Testis (tissue), 2 donors: ENCODE results near the gene DNLZ.

Source experiments
- POLR2A ChIP-seq: fragments of 450-650 bp; IDR thresholded peaks from one replicate; pipeline ENCODE4 v1.6.1; 2017; ENCODE audit warnings: antibody characterized with exemption, mild to moderate bottlenecking, moderate library complexity
- TF ChIP-seq, protein P1 (sequence below), 3 experiments: fragments of 450-650 bp in 2 of 3; fragments of 200-600 bp in 1 of 3; sonication (generic) in 1 of 3; IDR thresholded peaks; one replicate each; pipeline ENCODE4 v1.5.1; 2016 to 2019; ENCODE audit warnings: antibody characterized with exemption in 3 of 3, mild to moderate bottlenecking in 2 of 3, moderate library complexity in 1 of 3

DNA sequence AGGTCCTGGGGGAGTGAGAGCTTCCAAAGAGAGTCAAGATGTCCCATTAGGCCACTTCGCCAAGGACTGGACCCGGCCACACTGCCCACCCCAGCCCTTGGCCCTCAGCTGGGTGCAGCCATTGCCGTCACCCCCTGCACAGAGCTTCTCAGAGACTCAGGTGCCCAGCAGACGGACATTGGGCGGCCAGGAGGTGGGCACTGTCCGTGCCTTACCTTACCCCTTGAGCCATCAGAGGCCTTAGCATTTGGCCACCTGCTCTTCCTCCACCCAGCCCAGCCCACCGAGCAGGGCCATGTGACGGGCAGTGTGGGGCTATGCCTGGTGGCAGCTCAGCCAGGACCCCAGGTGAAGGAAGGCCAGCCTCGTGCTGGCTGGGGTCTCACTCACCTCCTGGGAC lies 3.3 kb upstream of the DNLZ start:
- TF ChIP-seq, protein P1, sequence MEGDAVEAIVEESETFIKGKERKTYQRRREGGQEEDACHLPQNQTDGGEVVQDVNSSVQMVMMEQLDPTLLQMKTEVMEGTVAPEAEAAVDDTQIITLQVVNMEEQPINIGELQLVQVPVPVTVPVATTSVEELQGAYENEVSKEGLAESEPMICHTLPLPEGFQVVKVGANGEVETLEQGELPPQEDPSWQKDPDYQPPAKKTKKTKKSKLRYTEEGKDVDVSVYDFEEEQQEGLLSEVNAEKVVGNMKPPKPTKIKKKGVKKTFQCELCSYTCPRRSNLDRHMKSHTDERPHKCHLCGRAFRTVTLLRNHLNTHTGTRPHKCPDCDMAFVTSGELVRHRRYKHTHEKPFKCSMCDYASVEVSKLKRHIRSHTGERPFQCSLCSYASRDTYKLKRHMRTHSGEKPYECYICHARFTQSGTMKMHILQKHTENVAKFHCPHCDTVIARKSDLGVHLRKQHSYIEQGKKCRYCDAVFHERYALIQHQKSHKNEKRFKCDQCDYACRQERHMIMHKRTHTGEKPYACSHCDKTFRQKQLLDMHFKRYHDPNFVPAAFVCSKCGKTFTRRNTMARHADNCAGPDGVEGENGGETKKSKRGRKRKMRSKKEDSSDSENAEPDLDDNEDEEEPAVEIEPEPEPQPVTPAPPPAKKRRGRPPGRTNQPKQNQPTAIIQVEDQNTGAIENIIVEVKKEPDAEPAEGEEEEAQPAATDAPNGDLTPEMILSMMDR (IDR thresholded peaks at IDR 0.05), result no peak
- no peak for TF ChIP-seq POLR2A
